WTC11 (cell line): ENCODE data around the gene STK10. TPM values are rescaled to one million over a fixed set of nuclear protein-coding genes. Genes with fewer than 3 reads are reported as not detected.

Experiments
- ATAC-seq: fragments of 200-7000 bp; cut with Tn5 transposase; 2 replicates; pipeline ENCODE4 v1.10.0; 2021; ENCODE audit warnings: mild to moderate bottlenecking, moderate library complexity
- CTCF ChIA-PET: fragments of 300-600 bp; sonication (Branson Sonifier 250); formaldehyde crosslinking; loops from one replicate; lab custom pipeline; 2021; ENCODE audit warnings: antibody characterized with exemption; lab: Charles Lee
- POLR2A ChIA-PET: fragments of 350-600 bp; sonication (Branson Sonifier 250); formaldehyde crosslinking; loops from one replicate; lab custom pipeline; 2021; ENCODE audit warnings: antibody characterized with exemption; lab: Charles Lee
- DNase-seq: peaks from one replicate; pipeline ENCODE4 v3.0.0; 2021; ENCODE audit warnings: low spot score
- H3K27ac Mint-ChIP-seq: 2 replicates; pipeline ENCODE4 v1.8.0; 2021; ENCODE audit warnings: mixed read lengths
- H3K27me3 Mint-ChIP-seq: 2 replicates; pipeline ENCODE4 v1.8.0; 2021; ENCODE audit warnings: low read depth, mild to moderate bottlenecking, moderate library complexity, mixed read lengths
- H3K36me3 Mint-ChIP-seq: 2 replicates; pipeline ENCODE4 v1.8.0; 2021; ENCODE audit warnings: mixed read lengths
- H3K4me1 Mint-ChIP-seq: 2 replicates; pipeline ENCODE4 v1.8.0; 2022; ENCODE audit warnings: mixed read lengths
- H3K4me3 Mint-ChIP-seq: 2 replicates; pipeline ENCODE4 v1.8.0; 2021; ENCODE audit warnings: mild to moderate bottlenecking, moderate library complexity, mixed read lengths
- H3K9me3 Mint-ChIP-seq: 2 replicates; pipeline ENCODE4 v1.8.0; 2021; ENCODE audit warnings: mixed read lengths
- ARID4B ChIP-seq: sonication (generic); formaldehyde crosslinking; IDR thresholded peaks from 2 replicates; pipeline ENCODE4 v1.8.0; 2023; ENCODE audit warnings: missing genetic modification reagents, mild to moderate bottlenecking, borderline replicate concordance
- ATF1 ChIP-seq: sonication (generic); formaldehyde crosslinking; IDR thresholded peaks from 2 replicates; pipeline ENCODE4 v1.8.1; 2023; ENCODE audit warnings: mild to moderate bottlenecking, moderate library complexity, missing genetic modification reagents
- E2F4 ChIP-seq: sonication (generic); formaldehyde crosslinking; IDR thresholded peaks from 2 replicates; pipeline ENCODE4 v1.8.1; 2022; ENCODE audit warnings: low read depth, mild to moderate bottlenecking, moderate library complexity, missing genetic modification reagents, borderline replicate concordance
- FOXK1 ChIP-seq: sonication (generic); formaldehyde crosslinking; IDR thresholded peaks from 2 replicates; pipeline ENCODE4 v1.8.0; 2022; ENCODE audit warnings: mild to moderate bottlenecking, moderate library complexity, missing genetic modification reagents
- HMGA2 ChIP-seq: fragments of 250-450 bp; sonication (Bioruptor Pico); IDR thresholded peaks from 2 replicates; pipeline ENCODE4 v1.4.0; 2021; ENCODE audit warnings: mild to moderate bottlenecking, moderate library complexity
- IRF2 ChIP-seq: sonication (generic); formaldehyde crosslinking; IDR thresholded peaks from 2 replicates; pipeline ENCODE4 v1.8.0; 2022; ENCODE audit warnings: low read depth, missing genetic modification reagents, borderline replicate concordance
- JUN ChIP-seq: sonication (generic); formaldehyde crosslinking; IDR thresholded peaks from 2 replicates; pipeline ENCODE4 v1.8.0; 2023; ENCODE audit warnings: mild to moderate bottlenecking, missing genetic modification reagents
- NFE2L1 ChIP-seq: sonication (generic); formaldehyde crosslinking; IDR thresholded peaks from 2 replicates; pipeline ENCODE4 v1.8.1; 2023; ENCODE audit warnings: missing genetic modification reagents
- NFYB ChIP-seq: sonication (generic); formaldehyde crosslinking; conservative IDR thresholded peaks from 2 replicates; pipeline ENCODE4 v1.8.0; 2022; ENCODE audit warnings: low read depth, missing genetic modification reagents
- OVOL2 ChIP-seq: fragments of 250-450 bp; sonication (Bioruptor Pico); IDR thresholded peaks from 2 replicates; pipeline ENCODE4 v1.9.0; 2021; ENCODE audit warnings: mild to moderate bottlenecking, borderline replicate concordance
- PREB ChIP-seq: sonication (generic); formaldehyde crosslinking; IDR thresholded peaks from 2 replicates; pipeline ENCODE4 v1.8.1; 2022; ENCODE audit warnings: mild to moderate bottlenecking, missing genetic modification reagents, moderate library complexity, borderline replicate concordance
- PRRX2 ChIP-seq: fragments of 250-450 bp; sonication (Bioruptor Pico); IDR thresholded peaks from 2 replicates; pipeline ENCODE4 v1.8.0; 2021; ENCODE audit warnings: mild to moderate bottlenecking
- RELA ChIP-seq: sonication (generic); formaldehyde crosslinking; IDR thresholded peaks from 2 replicates; pipeline ENCODE4 v1.8.1; 2022; ENCODE audit warnings: missing genetic modification reagents, mild to moderate bottlenecking, borderline replicate concordance
- SMAD3 ChIP-seq: sonication (generic); formaldehyde crosslinking; IDR thresholded peaks from 2 replicates; pipeline ENCODE4 v1.8.0; 2022; ENCODE audit warnings: missing genetic modification reagents, mild to moderate bottlenecking, borderline replicate concordance
- SP1 ChIP-seq: sonication (generic); formaldehyde crosslinking; conservative IDR thresholded peaks from 2 replicates; pipeline ENCODE4 v1.8.1; 2022; ENCODE audit warnings: missing genetic modification reagents
- TEAD4 ChIP-seq: sonication (generic); formaldehyde crosslinking; IDR thresholded peaks from 2 replicates; pipeline ENCODE4 v1.8.0; 2022; ENCODE audit warnings: mild to moderate bottlenecking, missing genetic modification reagents
- ZBTB21 ChIP-seq: sonication (generic); formaldehyde crosslinking; IDR thresholded peaks from 2 replicates; pipeline ENCODE4 v1.8.1; 2023; ENCODE audit warnings: mild to moderate bottlenecking, missing genetic modification reagents, borderline replicate concordance
- ZNF396 ChIP-seq: fragments of 250-450 bp; sonication (Bioruptor Pico); IDR thresholded peaks from 2 replicates; pipeline ENCODE4 v1.8.0; 2021; ENCODE audit warnings: mild to moderate bottlenecking, moderate library complexity, borderline replicate concordance
- ZNF532 ChIP-seq: fragments of 250-450 bp; sonication (Bioruptor Pico); IDR thresholded peaks from 2 replicates; pipeline ENCODE4 v1.9.0; 2021; ENCODE audit warnings: mild to moderate bottlenecking, borderline replicate concordance
- ZNF671 ChIP-seq: fragments of 250-450 bp; sonication (Bioruptor Pico); IDR thresholded peaks from 2 replicates; pipeline ENCODE4 v1.8.0; 2021; ENCODE audit warnings: mild to moderate bottlenecking
- total RNA-seq: library from RNA; stranded (reverse); gene quantifications from 3 replicates; pipeline ENCODE4 v1.2.3, GENCODE V29; 2021
- TF ChIP-seq, protein P1 (sequence below): fragments of 250-450 bp; sonication (Bioruptor Pico); IDR thresholded peaks from 2 replicates; pipeline ENCODE4 v1.8.0; 2021; ENCODE audit warnings: mild to moderate bottlenecking
- TF ChIP-seq, protein P2 (sequence below): sonication (generic); formaldehyde crosslinking; IDR thresholded peaks from 2 replicates; pipeline ENCODE4 v1.8.0; 2022; ENCODE audit warnings: mild to moderate bottlenecking, missing genetic modification reagents

Gene STK10
- total RNA-seq, 1 experiment from 2014 or later, result 20.5 TPM

GRCh38 chr5:172049226-172049796 is 138.7 kb downstream of the STK10 start (continued):
- TF ChIP-seq ZNF532 (CRISPR knock-in tag) (no peak), PRRX2 (CRISPR knock-in tag) (no peak), ATF1 (CRISPR knock-in tag) (no peak), E2F4 (CRISPR knock-in tag) (no peak), RELA (CRISPR knock-in tag) (no peak), JUN (CRISPR knock-in tag) (no peak), NFE2L1 (no peak)

DNA sequence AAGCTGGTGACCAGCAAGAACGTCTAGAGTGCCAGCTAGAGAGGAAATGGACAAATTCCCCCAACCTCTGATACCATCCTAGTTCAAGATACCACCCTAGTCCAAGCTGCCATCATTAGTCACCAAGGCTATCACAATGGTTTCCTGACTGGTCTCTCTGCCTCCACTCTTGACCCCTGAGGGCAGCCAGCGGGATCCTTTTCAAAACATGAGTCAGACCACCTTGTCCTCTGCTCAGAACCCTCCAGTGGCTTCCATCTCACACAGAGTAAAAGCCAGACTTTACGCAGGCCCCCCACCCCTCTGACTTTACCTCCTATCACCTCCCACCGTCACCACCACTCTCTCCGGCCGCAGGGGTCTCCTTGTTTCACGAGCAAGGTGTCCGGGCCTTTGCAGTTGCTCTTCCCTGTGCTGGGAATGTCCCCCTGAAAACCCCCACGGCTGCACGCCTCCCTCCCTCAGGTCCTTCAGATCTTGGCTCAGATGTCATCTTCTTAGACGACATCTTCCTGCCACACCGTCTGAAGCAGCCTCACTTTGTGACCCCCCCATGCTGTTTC is 139.4 kb downstream of the STK10 start:
- TF ChIP-seq ARID4B (CRISPR knock-in tag) (no peak), ZNF396 (no peak), SP1 (CRISPR knock-in tag) (no peak), ZNF671 (no peak), IRF2 (CRISPR knock-in tag) (no peak)
- TF ChIP-seq, all 79 proteins: peak for 0
- CTCF ChIA-PET, result interaction anchor here (2.3 kb wide), 1 partner anchor 11 kb away, joined by 15 read pairs; no protein-coding TSS in a partner anchor
- POLR2A ChIA-PET, result no interaction called here
- H3K9me3 Mint-ChIP-seq, result no peaks in the 10 kb centered on the region
- H3K27ac Mint-ChIP-seq, result no peak overlapping the region
- peaks cover 12% of the 10 kb centered on the region for H3K36me3 Mint-ChIP-seq
- no peaks in the 10 kb centered on the region for H3K27me3 Mint-ChIP-seq
- DNase-seq, result no peak
- ATAC-seq, result no peak
- H3K4me1 Mint-ChIP-seq, result peaks cover 27% of the 10 kb centered on the region
- no peak overlapping the region for H3K4me3 Mint-ChIP-seq

DNA sequence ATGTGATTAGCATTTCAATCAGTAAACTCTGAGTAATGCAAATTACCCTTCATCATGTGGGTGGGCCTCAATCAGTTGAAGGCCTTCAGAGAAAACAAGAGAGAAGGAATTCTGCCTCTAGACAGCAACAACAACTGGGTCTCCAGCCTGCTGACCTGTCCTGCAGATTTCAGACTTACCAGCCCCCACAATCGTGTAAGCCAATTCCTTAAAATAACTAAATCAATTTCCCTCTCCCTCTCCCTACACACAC is 139.9 kb downstream of the STK10 start:
- ChIA-PET POLR2A (no interaction called here), CTCF (interaction anchor here (0.5 to 2.3 kb wide), 4 partner anchors 11 to 136 kb away, joined by 3 to 15 read pairs (median 6); no protein-coding TSS in a partner anchor)
- no peak for DNase-seq
- H3K4me1 Mint-ChIP-seq, result peaks cover 27% of the 10 kb centered on the region
- no peak overlapping the region for H3K27ac Mint-ChIP-seq
- H3K9me3 Mint-ChIP-seq, result no peaks in the 10 kb centered on the region
- no peaks in the 10 kb centered on the region for H3K27me3 Mint-ChIP-seq
- no peak overlapping the region for H3K4me3 Mint-ChIP-seq
- peaks cover 12% of the 10 kb centered on the region for H3K36me3 Mint-ChIP-seq
- no peak for ATAC-seq
- TF ChIP-seq HMGA2 (CRISPR knock-in tag) (no peak), TEAD4 (CRISPR knock-in tag) (no peak), ZBTB21 (CRISPR knock-in tag) (no peak), SMAD3 (CRISPR knock-in tag) (no peak), PREB (CRISPR knock-in tag) (no peak), FOXK1 (no peak), NFYB (CRISPR knock-in tag) (no peak), OVOL2 (CRISPR knock-in tag) (no peak), ZNF396 (no peak)
- TF ChIP-seq, protein P1, sequence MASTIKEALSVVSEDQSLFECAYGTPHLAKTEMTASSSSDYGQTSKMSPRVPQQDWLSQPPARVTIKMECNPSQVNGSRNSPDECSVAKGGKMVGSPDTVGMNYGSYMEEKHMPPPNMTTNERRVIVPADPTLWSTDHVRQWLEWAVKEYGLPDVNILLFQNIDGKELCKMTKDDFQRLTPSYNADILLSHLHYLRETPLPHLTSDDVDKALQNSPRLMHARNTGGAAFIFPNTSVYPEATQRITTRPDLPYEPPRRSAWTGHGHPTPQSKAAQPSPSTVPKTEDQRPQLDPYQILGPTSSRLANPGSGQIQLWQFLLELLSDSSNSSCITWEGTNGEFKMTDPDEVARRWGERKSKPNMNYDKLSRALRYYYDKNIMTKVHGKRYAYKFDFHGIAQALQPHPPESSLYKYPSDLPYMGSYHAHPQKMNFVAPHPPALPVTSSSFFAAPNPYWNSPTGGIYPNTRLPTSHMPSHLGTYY, result no peak
- TF ChIP-seq, protein P2, sequence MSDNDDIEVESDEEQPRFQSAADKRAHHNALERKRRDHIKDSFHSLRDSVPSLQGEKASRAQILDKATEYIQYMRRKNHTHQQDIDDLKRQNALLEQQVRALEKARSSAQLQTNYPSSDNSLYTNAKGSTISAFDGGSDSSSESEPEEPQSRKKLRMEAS (CRISPR knock-in tag), result no peak
